Neutrophil (primary cell): ENCODE results near the gene TMEM53.

ENCODE experiments used
- H3K27ac ChIP-seq: fragments of 200-600 bp; sonication (generic); 2 replicates; pipeline ENCODE4 v1.5.1; 2016; ENCODE audit warnings: mild to moderate bottlenecking, moderate library complexity
- H3K27me3 ChIP-seq: fragments of 200-600 bp; sonication (generic); 2 replicates; pipeline ENCODE4 v1.6.0; 2016; ENCODE audit warnings: mild to moderate bottlenecking
- H3K36me3 ChIP-seq: fragments of 200-600 bp; sonication (generic); 2 replicates; pipeline ENCODE4 v1.5.1; 2017
- H3K4me1 ChIP-seq, 2 experiments: fragments of 200-600 bp in 1 of 2; sonication (generic) in 1 of 2; 1 replicate in 1 of 2; 2 replicates in 1 of 2; pipeline versions ENCODE4 v1.5.1 to v1.6.1; 2013 to 2016; ENCODE audit warnings: low read depth in 1 of 2, low read length in 1 of 2, mild to moderate bottlenecking in 1 of 2, moderate library complexity in 1 of 2; ENCODE audit not compliant: control insufficient read depth in 1 of 2, insufficient read depth in 1 of 2
- H3K4me3 ChIP-seq, 2 experiments: fragments of 200-600 bp in 1 of 2; sonication (generic) in 1 of 2; 1 replicate in 1 of 2; 2 replicates in 1 of 2; pipeline ENCODE4 v1.5.1; 2013 to 2016; ENCODE audit warnings: low read depth in 1 of 2, low read length in 1 of 2, mild to moderate bottlenecking in 1 of 2, moderate library complexity in 1 of 2
- H3K9me3 ChIP-seq: fragments of 200-600 bp; sonication (generic); 2 replicates; pipeline ENCODE4 v1.5.1; 2016
- TF ChIP-seq, protein P1 (sequence below): fragments of 200-600 bp; sonication (generic); IDR thresholded peaks from 2 replicates; pipeline ENCODE4 v1.5.1; 2016; ENCODE audit warnings: antibody characterized with exemption

The TMEM53 gene

DNA sequence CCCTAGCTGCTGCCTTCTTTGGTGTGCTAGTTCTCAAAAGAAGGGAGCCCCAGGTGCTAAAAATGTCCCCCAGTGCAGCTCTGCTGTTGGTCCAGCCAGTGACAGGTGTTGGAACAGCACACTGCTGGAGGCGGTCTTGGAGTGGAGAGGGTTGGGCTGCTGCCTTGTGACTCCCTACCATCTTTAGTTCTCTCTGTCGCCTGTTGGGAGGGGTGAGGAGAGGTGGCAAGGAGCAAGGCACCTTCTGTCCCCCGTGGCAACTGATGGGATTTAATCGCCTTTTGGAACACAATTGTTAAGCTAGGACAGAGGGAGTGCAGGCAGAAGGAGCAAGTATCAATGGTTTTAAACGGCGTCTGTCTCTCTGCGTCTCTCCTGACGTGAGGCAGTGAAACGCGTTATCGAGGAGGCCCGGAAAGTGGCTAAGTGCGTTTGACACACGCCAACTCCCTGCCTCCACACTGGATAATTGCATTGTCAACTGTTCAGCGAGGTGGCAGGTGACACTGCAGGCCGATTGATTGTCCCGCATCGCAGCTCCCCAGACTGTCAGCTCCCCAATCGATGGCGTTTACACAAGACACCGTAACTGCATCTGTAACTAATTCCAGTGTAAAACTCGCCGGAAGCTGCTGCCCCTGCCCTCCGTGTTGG is 34.0 kb downstream of the TMEM53 start:
- H3K36me3 ChIP-seq: peaks cover 100% of the 10 kb centered on the region
- H3K27ac ChIP-seq: no peak overlapping the region
- TF ChIP-seq, protein P1, sequence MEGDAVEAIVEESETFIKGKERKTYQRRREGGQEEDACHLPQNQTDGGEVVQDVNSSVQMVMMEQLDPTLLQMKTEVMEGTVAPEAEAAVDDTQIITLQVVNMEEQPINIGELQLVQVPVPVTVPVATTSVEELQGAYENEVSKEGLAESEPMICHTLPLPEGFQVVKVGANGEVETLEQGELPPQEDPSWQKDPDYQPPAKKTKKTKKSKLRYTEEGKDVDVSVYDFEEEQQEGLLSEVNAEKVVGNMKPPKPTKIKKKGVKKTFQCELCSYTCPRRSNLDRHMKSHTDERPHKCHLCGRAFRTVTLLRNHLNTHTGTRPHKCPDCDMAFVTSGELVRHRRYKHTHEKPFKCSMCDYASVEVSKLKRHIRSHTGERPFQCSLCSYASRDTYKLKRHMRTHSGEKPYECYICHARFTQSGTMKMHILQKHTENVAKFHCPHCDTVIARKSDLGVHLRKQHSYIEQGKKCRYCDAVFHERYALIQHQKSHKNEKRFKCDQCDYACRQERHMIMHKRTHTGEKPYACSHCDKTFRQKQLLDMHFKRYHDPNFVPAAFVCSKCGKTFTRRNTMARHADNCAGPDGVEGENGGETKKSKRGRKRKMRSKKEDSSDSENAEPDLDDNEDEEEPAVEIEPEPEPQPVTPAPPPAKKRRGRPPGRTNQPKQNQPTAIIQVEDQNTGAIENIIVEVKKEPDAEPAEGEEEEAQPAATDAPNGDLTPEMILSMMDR: no peak

GRCh38 chr1:44637702-44638411 is 36.4 kb downstream of the TMEM53 start:
- Histone ChIP-seq H3K9me3 (no peaks in the 10 kb centered on the region), H3K27ac (no peak overlapping the region), H3K27me3 (no peaks in the 10 kb centered on the region), H3K36me3 (peaks cover 83% of the 10 kb centered on the region), H3K4me3 (no peak overlapping the region), H3K4me1 (peaks cover 8 to 12% of the 10 kb centered on the region in 2 experiments)
- TF ChIP-seq, protein P1: no peak

More for the DNA sequence above, 34.0 kb downstream of the TMEM53 start:
- no peaks in the 10 kb centered on the region for H3K4me1 ChIP-seq
- H3K4me3 ChIP-seq: no peak overlapping the region
- H3K9me3 ChIP-seq: no peaks in the 10 kb centered on the region
- no peaks in the 10 kb centered on the region for H3K27me3 ChIP-seq

DNA sequence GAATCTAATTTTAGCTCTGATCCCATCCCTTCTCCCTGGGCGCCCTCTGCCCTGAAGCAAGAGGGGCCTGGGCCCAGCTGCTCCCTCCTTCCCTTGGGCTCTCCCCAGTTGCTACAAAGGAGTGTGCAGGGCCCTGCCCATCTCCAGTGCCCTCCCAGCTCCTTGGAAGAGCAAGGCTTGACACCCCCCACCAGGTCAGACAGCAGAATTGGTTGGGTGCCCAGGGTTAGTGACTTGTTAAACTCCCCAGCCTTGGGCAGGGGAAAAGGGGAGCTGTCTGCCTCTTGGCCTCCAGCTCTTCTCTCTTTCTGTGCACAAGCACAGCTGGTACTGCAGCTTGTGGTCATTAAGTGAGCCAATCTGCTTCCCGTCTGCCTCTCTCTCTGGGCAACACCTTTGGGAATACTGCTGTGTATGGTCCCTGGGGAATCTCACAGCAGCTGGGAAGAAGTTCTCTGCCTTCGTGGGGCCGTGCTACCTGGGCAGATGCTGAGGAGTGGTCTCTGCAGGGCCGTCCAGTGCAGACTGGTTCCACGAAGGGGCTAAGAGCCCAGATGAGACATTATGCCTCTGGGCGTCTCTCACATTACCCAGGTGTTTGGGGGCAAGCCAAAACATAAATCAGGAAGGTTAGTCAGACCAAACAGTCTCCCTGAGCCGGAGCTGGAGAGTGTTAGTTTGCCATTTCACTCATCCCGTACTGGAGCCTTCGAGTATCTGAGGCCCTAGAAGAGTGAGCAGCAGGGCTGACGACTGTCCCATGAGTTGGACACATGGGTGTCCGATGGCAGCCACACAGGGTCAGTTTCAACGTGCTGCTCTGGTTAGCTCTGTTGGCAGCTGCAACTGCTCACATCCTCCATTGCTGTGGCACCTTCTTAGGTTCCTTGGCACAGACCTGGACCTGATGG is 37.3 kb downstream of the TMEM53 start:
- H3K9me3 ChIP-seq: no peaks in the 10 kb centered on the region
- no peak overlapping the region for H3K4me3 ChIP-seq
- H3K36me3 ChIP-seq: peaks cover 74% of the 10 kb centered on the region
- H3K4me1 ChIP-seq: peaks cover 14 to 18% of the 10 kb centered on the region in 2 experiments
- TF ChIP-seq, protein P1: no peak
- no peaks in the 10 kb centered on the region for H3K27me3 ChIP-seq
- no peak overlapping the region for H3K27ac ChIP-seq

GRCh38 chr1:44636083-44636687 is 38.1 kb downstream of the TMEM53 start:
- TF ChIP-seq, protein P1: no peak
- H3K36me3 ChIP-seq: peaks cover 66% of the 10 kb centered on the region
- no peak overlapping the region for H3K4me3 ChIP-seq
- H3K27ac ChIP-seq: no peak overlapping the region
- H3K9me3 ChIP-seq: no peaks in the 10 kb centered on the region
- H3K4me1 ChIP-seq: peaks cover 17 to 22% of the 10 kb centered on the region in 2 experiments
- no peaks in the 10 kb centered on the region for H3K27me3 ChIP-seq

GRCh38 chr1:44635439-44635838 is 38.8 kb downstream of the TMEM53 start:
- Histone ChIP-seq H3K27me3 (no peaks in the 10 kb centered on the region), H3K36me3 (peaks cover 59% of the 10 kb centered on the region), H3K27ac (no peak overlapping the region), H3K4me3 (no peak overlapping the region), H3K9me3 (no peaks in the 10 kb centered on the region), H3K4me1 (peaks cover 22 to 26% of the 10 kb centered on the region in 2 experiments)
- TF ChIP-seq, protein P1: no peak
